Measurements from ENCODE around the gene MLLT3. TPM values are rescaled to one million over a fixed set of nuclear protein-coding genes. Genes with fewer than 3 reads are reported as not detected.
"Not testable (repeated sequence)": the region's sequence is repeated elsewhere in the genome, so short reads cannot be mapped to it uniquely, and the experiment has no call there.

MLLT3 gene
- polyA plus RNA-seq (ENCODE audit: insufficient read length in 12 of 12), result 100 to 1,000 TPM in 2 of 12 donors, 10 to 100 TPM in 9, not detected in 1; 52.4 to 110 (median 69.0) TPM
- long read RNA-seq, donor 1, full-length matches to known transcripts, result 7 of 27 reads
- long read RNA-seq, donor 1, partial matches to known transcripts, result 20 of 27 reads
- long read RNA-seq, donor 1, other reads (novel, unspliced or antisense), result 0 of 27 reads
- long read RNA-seq, donor 2, full-length matches to known transcripts, result 35 of 41 reads
- long read RNA-seq, donor 2, partial matches to known transcripts, result 0 of 41 reads
- long read RNA-seq, donor 2, other reads (novel, unspliced or antisense), result 6 of 41 reads
- long read RNA-seq, donor 3, transcript MLLT3-201 (7 exons, 708 nt), result major isoform, 13 of 13 reads
- long read RNA-seq, donor 3, partial matches to known transcripts, result 0 of 13 reads
- long read RNA-seq, donor 3, other reads (novel, unspliced or antisense), result 0 of 13 reads
- long read RNA-seq, donor 4, transcript MLLT3-201 (7 exons, 708 nt), result major isoform, 9 of 9 reads
- long read RNA-seq, donor 4, partial matches to known transcripts, result 0 of 9 reads
- long read RNA-seq, donor 4, other reads (novel, unspliced or antisense), result 0 of 9 reads
- long read RNA-seq, donor 5, result 0 reads
- long read RNA-seq, donor 6, transcript MLLT3-201 (7 exons, 708 nt), result major isoform, 17 of 17 reads
- long read RNA-seq, donor 6, partial matches to known transcripts, result 0 of 17 reads
- long read RNA-seq, donor 6, other reads (novel, unspliced or antisense), result 0 of 17 reads
- long read RNA-seq, donor 7, transcript MLLT3-201 (7 exons, 708 nt), result major isoform, 23 of 23 reads
- long read RNA-seq, donor 7, partial matches to known transcripts, result 0 of 23 reads
- long read RNA-seq, donor 7, other reads (novel, unspliced or antisense), result 0 of 23 reads
- long read RNA-seq, donor 8, full-length matches to known transcripts, result 24 of 29 reads
- long read RNA-seq, donor 8, partial matches to known transcripts, result 0 of 29 reads
- long read RNA-seq, donor 8, other reads (novel, unspliced or antisense), result 5 of 29 reads
- long read RNA-seq, donor 9, transcript MLLT3-201 (7 exons, 708 nt), result major isoform, 12 of 12 reads
- long read RNA-seq, donor 9, partial matches to known transcripts, result 0 of 12 reads
- long read RNA-seq, donor 9, other reads (novel, unspliced or antisense), result 0 of 12 reads
- long read RNA-seq, donor 10, full-length matches to known transcripts, result 22 of 22 reads
- long read RNA-seq, donor 10, partial matches to known transcripts, result 0 of 22 reads
- long read RNA-seq, donor 10, other reads (novel, unspliced or antisense), result 0 of 22 reads
- long read RNA-seq, donor 11, transcript MLLT3-201 (7 exons, 708 nt), result major isoform, 40 of 40 reads
- long read RNA-seq, donor 11, partial matches to known transcripts, result 0 of 40 reads
- long read RNA-seq, donor 11, other reads (novel, unspliced or antisense), result 0 of 40 reads

GRCh38 chr9:20622330-20623020, at the start of gene MLLT3:
Gene MLLT3 (minus strand): TSS chr9:20622499.
- peak; percentile 96 for DNase-seq

- DNase-seq, result no peak
Measured at GRCh38 chr9:20671635-20672034, 49.3 kb upstream of the MLLT3 start.

DNA sequence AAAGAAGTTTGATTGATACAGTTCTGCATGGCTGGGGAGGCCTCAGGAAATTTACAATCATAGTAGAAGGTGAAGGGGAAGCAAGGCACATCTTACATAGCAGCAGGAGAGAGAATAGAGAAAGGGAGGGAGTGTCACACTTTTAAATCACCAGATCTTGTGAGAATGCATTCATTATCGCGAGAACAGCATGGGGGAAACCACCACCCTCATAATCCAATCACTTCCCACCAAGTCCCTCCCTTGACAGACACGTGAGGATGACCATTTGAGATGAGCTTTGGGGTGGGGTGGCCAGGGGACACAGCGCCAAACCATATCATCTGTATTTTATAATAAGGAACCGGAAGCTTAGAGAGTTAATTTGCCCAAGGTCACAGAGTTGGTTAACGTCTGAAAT, 48.1 kb upstream of the MLLT3 start:
- no peak for DNase-seq

GRCh38 chr9:20664501-20664900, 42.2 kb upstream of the MLLT3 start:
- DNase-seq, result no peak

DNA sequence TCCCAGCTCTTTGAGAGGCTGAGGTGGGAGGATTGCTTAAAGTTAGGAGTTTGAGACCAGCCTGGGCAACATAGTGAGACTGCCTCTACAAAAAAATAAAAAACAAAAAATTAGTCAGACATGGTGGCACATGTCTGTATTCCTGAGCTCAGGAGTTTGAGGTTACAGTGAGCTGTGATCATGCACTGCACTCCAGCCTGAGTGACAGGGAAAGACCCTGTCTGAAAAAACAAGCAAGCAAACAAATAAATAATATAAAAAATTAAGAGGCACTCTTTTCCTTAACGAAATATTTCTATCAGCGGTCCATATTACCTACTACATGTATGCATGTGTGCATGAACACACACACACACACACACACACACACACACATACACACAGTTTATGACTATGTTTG, 40.8 kb upstream of the MLLT3 start:
- no peak for DNase-seq

DNA sequence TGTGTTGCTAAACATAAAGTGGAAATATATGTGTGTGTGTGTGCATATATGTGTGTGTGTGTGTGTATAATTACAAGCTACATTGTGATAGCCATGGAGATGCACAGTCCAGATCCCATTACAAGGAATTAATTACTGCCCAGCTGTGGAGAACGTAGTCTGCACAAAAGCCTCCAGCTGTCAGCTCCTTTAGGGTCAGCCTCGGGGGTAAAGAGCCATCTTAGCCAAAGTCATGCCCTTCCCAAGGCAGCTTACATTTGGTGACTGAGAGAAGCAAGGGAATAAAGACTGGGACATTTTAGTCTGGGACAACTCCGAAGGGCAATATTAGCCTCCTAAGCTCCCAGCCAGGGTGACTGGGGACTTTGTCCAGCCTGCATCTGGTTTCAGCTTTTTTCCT, 39.9 kb upstream of the MLLT3 start:
- no peak for DNase-seq

DNA sequence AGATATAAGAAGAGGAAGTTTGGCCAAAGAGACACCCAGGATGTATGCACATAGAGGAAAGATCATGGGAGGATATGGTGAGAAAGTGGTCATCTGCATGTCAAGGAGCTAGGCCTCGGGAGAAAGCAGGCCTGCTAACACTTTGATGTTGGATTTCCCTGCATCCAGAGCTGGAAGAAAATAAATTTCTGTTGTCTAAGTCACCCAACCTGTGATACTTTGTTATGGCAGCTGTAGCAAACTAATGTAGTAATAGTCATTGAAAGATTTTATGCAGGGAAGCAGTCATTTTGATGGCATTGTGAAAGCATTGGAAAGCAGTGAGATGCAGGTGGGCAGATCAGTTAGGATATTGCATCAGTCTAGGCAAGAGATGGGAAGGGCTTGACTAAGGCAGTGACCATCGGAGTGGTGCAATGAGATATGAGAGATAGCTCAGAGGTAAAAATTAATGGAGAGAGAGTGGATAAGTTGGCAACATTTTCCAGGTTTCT, 37.2 kb upstream of the MLLT3 start:
- no peak for DNase-seq

DNA sequence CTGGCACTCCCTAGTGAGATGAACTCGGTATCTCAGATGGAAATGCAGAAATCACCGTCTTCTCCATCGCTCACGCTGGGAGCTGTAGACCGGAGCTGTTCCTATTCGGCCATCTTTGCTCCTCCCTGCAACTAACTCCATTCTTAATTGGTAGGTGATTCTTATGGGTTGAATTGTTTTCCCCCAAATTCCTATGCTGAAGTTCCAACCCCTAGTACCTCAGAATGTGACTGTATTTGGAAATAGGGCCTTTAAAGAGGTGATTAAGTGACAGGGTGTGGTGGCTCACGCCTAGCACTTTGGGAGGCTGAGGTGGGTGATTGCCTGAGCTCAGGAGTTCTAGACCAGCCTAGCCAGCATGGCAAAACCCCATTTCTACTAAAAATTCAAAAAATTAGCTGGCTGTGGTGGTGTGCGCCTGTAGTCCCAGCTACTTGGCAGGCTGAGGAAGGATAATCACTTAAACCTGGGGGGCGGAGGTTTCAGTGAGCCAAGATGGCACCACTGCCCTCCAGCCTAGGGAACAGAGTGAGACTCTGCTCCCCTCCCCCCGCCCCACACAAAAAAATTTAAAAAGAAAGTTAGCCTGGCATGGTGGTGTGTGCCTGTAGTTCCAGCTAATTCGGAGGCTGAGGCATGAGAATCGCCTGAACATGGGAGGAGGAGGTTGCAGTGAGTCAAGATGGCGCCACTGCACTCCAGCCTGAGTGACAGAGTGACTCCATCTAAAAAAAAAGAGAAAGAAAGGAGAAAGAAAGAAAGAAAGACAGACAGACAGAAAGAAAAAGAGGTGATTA, 36.6 kb upstream of the MLLT3 start:
- no peak for DNase-seq

DNA sequence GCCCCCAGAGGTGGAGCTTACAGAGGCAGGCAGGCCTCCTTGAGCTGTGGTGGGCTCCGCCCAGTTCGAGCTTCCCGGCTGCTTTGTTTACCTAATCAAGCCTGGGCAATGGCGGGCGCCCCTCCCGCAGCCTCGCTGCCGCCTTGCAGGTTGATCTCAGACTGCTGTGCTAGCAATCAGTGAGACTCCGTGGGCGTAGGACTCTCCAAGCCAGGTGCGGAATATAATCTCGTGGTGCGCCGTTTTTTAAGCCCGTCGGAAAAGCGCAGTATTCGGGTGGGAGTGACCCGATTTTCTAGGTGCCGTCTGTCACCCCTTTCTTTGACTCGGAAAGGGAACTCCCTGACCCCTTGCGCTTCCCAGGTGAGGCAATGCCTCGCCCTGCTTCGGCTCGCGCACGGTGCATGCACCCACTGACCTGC, 36.0 kb upstream of the MLLT3 start:
- not testable (repeated sequence) for DNase-seq

- no peak for DNase-seq
Measured at GRCh38 chr9:20651939-20652338, 29.6 kb upstream of the MLLT3 start.

- DNase-seq, result no peak
Measured at GRCh38 chr9:20650750-20651299, 28.5 kb upstream of the MLLT3 start.

- no peak for DNase-seq
Measured at GRCh38 chr9:20650313-20650712, 28.0 kb upstream of the MLLT3 start.

DNA sequence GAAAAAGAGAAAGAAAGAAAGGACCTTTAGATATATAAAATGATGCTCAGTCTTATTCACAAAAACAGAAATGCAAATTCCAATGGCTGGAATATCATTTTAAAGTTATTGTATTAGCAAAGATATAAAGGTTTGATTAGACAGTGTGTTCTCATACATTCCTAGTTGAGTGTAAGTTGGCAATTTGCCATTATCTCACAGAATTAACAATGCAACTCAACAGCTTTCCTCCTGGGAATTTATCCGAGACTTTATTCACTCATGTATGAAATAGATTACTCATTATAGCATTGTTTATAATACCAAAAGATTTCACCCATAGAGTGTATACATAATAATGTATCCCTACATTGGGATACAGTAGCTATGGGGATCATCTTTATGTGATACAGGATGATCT, 27.1 kb upstream of the MLLT3 start:
- DNase-seq, result no peak

DNA sequence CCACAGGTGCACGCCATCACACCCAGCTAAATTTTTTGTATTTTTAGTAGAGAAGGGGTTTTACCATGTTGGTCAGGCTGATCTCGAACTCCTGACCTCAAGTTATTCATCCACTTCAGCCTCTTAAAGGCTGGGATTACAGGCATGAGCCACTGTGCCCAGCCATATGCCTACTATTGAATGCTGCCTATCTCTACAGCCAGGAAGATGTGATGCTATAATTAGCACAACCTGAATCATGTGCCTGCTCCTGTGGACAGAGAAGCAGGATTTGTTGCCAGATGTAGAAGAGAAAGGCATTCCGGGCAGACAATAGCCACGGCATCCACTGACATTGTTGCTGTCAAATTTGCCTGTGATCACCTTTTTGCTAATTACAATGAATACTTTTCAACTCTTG, 24.4 kb upstream of the MLLT3 start:
- DNase-seq, result no peak

- DNase-seq, result no peak
Measured at GRCh38 chr9:20643660-20644059, 21.4 kb upstream of the MLLT3 start.

GRCh38 chr9:20642045-20642444, 19.7 kb upstream of the MLLT3 start:
- no peak for DNase-seq

DNA sequence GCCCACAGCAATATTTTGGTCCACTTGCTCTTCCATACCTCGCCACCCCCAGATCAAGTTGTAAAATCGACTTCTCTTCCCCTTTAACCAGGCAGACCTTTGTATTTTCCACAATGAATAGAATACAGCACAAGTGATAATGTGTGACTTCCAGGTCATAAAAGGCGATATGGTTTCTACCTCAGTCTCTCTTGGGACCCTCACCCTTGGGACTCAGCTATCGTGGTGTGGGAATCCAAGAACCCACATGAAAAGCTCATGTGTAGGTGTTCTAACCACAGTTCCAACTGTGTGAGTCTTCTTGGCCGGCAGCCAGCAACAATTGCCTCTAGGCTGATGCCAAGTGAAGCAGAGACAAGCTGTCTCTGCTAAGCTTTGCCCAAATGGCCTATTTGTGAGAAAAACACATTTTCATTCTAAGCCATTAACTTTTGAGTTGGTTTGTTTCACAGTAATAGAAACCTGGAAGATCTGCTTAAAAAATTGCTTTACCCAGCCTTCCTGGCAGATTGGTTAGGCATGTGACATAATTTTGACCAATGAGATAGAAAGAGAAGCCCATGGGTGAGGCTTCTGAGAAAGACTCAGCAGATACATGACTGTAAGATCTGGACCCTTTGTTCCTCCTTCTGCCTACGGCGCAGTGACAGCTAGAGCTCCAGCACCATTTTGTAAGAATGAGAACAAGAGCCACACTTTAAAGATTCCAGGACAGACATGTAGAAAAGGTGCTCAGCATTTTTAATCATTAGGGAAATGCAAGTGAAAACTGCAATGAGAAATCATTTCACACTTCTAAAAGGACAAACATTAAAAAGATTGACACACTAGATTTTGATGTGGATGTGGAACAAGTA, 18.3 kb upstream of the MLLT3 start:
- no peak for DNase-seq

GRCh38 chr9:20636888-20637440, 14.7 kb upstream of the MLLT3 start:
- no peak for DNase-seq

All from muscle of arm (tissue), 14 donors.